Body of pancreas (tissue), 4 donors: ENCODE measurements around the gene ST3GAL3. TPM values are rescaled to one million over a fixed set of nuclear protein-coding genes. Genes with fewer than 3 reads are reported as not detected.
A peak's percentile ranks its signal among the peaks of the same experiment; 100 is the strongest.

Experiments
- ATAC-seq: fragments of 150-250 bp; one replicate; pipeline ENCODE4 v1.9.1; 2016
- DNase-seq, 4 donors: peaks; one replicate each; pipeline ENCODE4 v3.0.0-alpha.2; 2019
- H3K27ac ChIP-seq, 4 donors: fragments of 200-600 bp; sonication (generic); 1 replicate in 3 of 4; 2 replicates in 1 of 4; pipeline versions ENCODE4 v1.5.1 to v1.6.1; 2016 to 2019; ENCODE audit warnings: mild to moderate bottlenecking in 1 of 4, mixed read lengths in 1 of 4, moderate library complexity in 1 of 4
- H3K27me3 ChIP-seq, 2 donors: fragments of 200-600 bp; sonication (generic); one replicate each; pipeline ENCODE4 v1.6.0; 2016; ENCODE audit warnings: mild to moderate bottlenecking in 1 of 2
- H3K36me3 ChIP-seq, 2 donors: fragments of 200-600 bp; sonication (generic); replicated peaks in 1 of 2; 2 replicates each; pipeline ENCODE4 v1.5.1; 2016; ENCODE audit warnings: low read depth in 2 of 2; ENCODE audit not compliant: insufficient read depth in 1 of 2
- H3K4me1 ChIP-seq: fragments of 200-600 bp; sonication (generic); one replicate; pipeline ENCODE4 v1.6.0; 2016
- H3K4me3 ChIP-seq, 2 donors: fragments of 200-600 bp; sonication (generic); 1 replicate in 1 of 2; 2 replicates in 1 of 2; pipeline ENCODE4 v1.5.1; 2016 to 2019
- H3K9me3 ChIP-seq, 3 donors: fragments of 200-600 bp; sonication (generic); 1 replicate in 2 of 3; 2 replicates in 1 of 3; pipeline ENCODE4 v1.5.1; 2016
- CTCF ChIP-seq, 7 experiments: fragments of 450-650 bp in 4 of 7; fragments of 200-600 bp in 3 of 7; sonication (generic) in 3 of 7; IDR thresholded peaks; one replicate each; pipeline ENCODE4 v1.5.1; 2016 to 2019; ENCODE audit warnings: antibody characterized with exemption in 7 of 7
- POLR2A ChIP-seq, 3 donors: fragments of 450-650 bp; IDR thresholded peaks; one replicate each; pipeline ENCODE4 v1.6.1; 2016; ENCODE audit warnings: antibody characterized with exemption in 3 of 3, mild to moderate bottlenecking in 2 of 3
- WGBS, 2 donors: methylation state at CpG; one replicate each; pipeline ENCODE4 v1.1.5; 2017; 5-methylcytosine and 5-hydroxymethylcytosine counted together
- intact Hi-C: fragments of 100-400 bp; cut with DNase I; formaldehyde crosslinking; loops from one replicate; pipeline ENCODE4 v1.15.1; 2023
- total RNA-seq, 2 donors: library from RNA; depleted of rRNA; stranded (reverse); fragments of >200 nt; gene quantifications; one replicate each; pipeline ENCODE4 v1.1.0, GENCODE V29; 2016

Gene ST3GAL3
- total RNA-seq, 2 donors from 2014 or later: 14.5 to 15.2 TPM

- peak in 2 of 4 donors; percentile 10 to 23 for DNase-seq
- no peak overlapping the region for H3K27ac ChIP-seq
- intact Hi-C loops: no loop called here
- H3K4me1 ChIP-seq: no peaks in the 10 kb centered on the region
- H3K27me3 ChIP-seq: no peaks in the 10 kb centered on the region
- H3K36me3 ChIP-seq: no peaks in the 10 kb centered on the region
- no peaks in the 10 kb centered on the region for H3K9me3 ChIP-seq
- TF ChIP-seq CTCF (IDR thresholded peaks at IDR 0.05) (no peak), POLR2A (IDR thresholded peaks at IDR 0.05) (no peak)
- no peak overlapping the region for H3K4me3 ChIP-seq
- no peak for ATAC-seq
- 56 to 65% methylated on average over 1 of the region's 1 CpG for WGBS, 2 donors
Measured at GRCh38 chr1:43786960-43787359, 79.6 kb downstream of the ST3GAL3 start.

DNA sequence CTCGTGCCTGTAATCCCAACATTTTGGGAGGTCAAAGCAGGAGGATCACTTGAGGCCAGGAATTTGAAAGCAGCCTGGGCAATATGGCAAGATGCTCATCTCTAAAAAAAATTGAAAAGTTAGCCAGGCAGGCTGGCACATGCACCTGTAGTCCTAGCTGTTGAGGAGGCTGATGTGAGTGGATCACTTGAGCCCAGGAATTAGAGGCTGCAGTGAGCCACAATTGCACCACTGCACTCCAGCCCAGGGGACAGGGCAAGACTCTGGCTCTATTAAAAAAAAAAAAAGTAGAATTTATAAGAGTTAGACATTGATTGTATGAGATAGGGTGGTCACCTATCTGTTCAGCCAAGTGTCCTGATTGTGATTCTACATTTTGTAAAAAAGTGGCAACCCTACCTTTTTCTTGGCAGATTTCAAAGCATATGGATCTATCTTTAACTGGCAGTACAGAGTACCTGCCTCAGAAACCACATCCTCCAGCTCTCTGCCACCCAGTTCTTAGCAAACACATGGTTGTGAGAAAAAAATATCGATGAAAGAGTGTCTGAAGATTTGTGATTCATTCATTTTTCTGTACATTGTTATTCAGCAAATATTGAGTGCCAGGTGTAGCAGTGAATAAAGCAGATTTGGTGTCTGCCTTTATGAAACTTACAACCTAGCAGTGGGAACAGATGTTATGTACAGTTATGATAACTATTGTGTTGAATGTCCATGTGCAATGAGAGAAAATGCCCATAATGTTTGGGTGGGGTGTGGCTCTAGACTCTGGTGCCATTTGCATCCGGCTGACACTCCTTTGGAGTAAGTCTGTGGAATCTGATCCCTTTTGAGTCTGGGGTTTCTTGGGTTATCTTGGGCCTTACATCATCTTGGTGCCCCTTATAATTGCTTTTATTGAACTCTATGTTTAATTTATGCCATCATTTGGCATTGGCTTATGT is 82.5 kb downstream of the ST3GAL3 start:
- WGBS, 2 donors: 83 to 92% methylated on average over 3 of the region's 3 CpGs

GRCh38 chr1:43791243-43791642 is 83.9 kb downstream of the ST3GAL3 start:
- intact Hi-C loops: no loop called here
- H3K4me1 ChIP-seq: no peaks in the 10 kb centered on the region
- ATAC-seq (no peak), DNase-seq (no peak)
- H3K27me3 ChIP-seq: no peaks in the 10 kb centered on the region
- no peaks in the 10 kb centered on the region for H3K9me3 ChIP-seq
- no peak overlapping the region for H3K27ac ChIP-seq
- H3K4me3 ChIP-seq: no peak overlapping the region
- no peaks in the 10 kb centered on the region for H3K36me3 ChIP-seq
- WGBS, 2 donors: 100% methylated on average over 2 of the region's 2 CpGs
- TF ChIP-seq POLR2A (IDR thresholded peaks at IDR 0.05) (no peak), CTCF (IDR thresholded peaks at IDR 0.05) (no peak)

More for the DNA sequence above, 82.5 kb downstream of the ST3GAL3 start:
- Histone ChIP-seq H3K27ac (no peak overlapping the region), H3K9me3 (no peaks in the 10 kb centered on the region), H3K27me3 (no peaks in the 10 kb centered on the region), H3K4me3 (no peak overlapping the region), H3K36me3 (no peaks in the 10 kb centered on the region), H3K4me1 (no peaks in the 10 kb centered on the region)
- ATAC-seq (no peak), DNase-seq (no peak)
- intact Hi-C loops: no loop called here
- no peak for TF ChIP-seq CTCF (IDR thresholded peaks at IDR 0.05)
- no peak for TF ChIP-seq POLR2A (IDR thresholded peaks at IDR 0.05)

DNA sequence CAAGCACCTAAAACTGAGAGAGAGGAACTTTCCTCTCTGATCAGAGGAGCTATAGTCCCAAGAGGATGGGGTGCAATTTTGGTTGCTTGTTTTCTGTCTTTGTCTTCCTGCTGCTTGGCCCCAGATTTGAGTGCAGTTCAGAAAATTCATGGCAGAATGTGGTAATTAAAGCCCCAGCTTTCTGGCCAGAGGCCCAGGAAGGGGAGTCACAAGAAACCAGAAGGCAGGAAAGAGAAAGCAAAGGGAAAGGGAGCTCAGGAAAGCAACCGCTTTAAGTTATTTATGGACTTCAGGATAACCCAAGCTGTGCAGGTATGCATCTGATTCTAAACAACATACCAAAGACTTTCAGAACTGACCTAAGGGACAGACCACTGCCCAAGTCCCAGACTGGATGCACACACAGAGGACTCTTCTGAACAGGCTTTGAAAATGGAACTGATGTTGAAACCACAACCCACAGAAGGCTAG is 88.8 kb downstream of the ST3GAL3 start:
- DNase-seq (no peak), ATAC-seq (no peak)
- no peaks in the 10 kb centered on the region for H3K4me1 ChIP-seq
- WGBS, 2 donors: 85 to 92% methylated on average over 1 of the region's 1 CpG
- no peaks in the 10 kb centered on the region for H3K36me3 ChIP-seq
- no peak overlapping the region for H3K4me3 ChIP-seq
- H3K27ac ChIP-seq: no peak overlapping the region
- intact Hi-C loops: no loop called here
- H3K27me3 ChIP-seq: no peaks in the 10 kb centered on the region
- H3K9me3 ChIP-seq: no peaks in the 10 kb centered on the region
- TF ChIP-seq CTCF (IDR thresholded peaks at IDR 0.05): no peak
- TF ChIP-seq POLR2A (IDR thresholded peaks at IDR 0.05): no peak
